SKM-1 (cell line): Measurements from ENCODE around the gene RAB13.
"Not testable (repeated sequence)": the region's sequence is repeated elsewhere in the genome, so short reads cannot be mapped to it uniquely, and the experiment has no call there.

Source experiments
- DNase-seq: peaks from one replicate; lab custom pipeline; 2025; ENCODE audit not compliant: unreplicated experiment; lab: John Stamatoyannopoulos, UW

The RAB13 gene

GRCh38 chr1:153985941-153986761 is at the start of gene RAB13:
Gene RAB13, minus strand, starts transcription at chr1:153986339. Its CDS starts 103 bp downstream, at chr1:153986236.
- DNase-seq, result no peak

DNA sequence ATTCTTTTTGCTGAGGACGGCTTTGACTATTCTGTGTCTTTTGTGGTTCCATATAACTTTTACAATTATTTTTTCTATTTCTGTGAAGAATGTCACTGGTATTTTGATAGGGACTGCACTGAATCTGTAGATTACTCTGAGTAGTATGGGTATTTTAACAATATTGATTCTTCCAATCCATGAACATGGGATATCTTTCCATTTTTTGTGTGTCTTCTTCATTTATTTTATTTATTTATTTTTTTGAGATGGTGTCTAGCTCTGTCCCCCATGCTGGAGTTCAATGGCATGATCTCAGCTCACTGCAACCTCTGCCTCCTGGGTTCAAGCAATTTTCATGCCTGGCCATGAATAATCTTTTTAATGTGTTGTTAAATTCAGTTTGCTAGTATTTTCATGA is 47.6 kb upstream of the RAB13 start:
- DNase-seq, result not testable (repeated sequence)

DNA sequence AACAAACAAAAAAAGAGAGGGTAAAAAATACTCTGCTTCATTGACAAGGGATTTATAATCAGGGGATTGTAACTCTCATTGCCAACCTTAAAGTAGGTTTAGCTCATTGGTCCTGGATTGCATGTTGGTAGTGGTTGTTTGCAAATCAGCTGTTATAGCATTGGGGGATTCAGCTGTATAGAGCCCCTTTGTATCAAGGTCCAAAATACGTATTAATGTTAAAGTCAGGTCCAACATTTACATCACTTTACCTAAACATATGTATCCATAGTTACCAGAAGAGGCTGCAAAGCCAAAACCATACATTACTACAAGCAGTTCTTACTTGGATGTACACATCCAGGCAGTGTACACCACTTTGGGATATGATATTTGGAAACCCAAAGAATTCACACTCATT is 33.8 kb upstream of the RAB13 start:
- DNase-seq, result no peak

DNA sequence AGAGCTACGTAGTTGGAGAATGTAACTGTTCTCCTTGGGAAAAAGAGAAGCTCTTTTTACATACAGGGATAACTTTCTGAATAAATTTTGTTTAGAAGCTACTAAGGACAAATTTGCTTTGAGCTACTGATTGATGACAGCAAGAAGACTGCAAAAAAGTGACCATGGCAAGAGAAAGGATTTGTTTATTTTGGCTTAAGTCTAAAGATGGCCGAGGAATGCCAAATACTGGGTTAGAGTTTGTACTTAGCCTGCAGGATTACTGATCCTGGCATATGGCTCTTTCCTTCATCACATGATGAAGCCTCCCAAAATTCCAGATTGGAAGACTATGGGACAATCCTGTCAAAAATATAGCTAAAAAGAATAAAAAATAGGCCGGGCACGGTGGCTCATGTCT is 33.1 kb upstream of the RAB13 start:
- no peak for DNase-seq

- DNase-seq, result no peak
These were observed 28.2 kb upstream of the RAB13 start for GRCh38 chr1:154014154-154014907.

- DNase-seq, result not testable (repeated sequence)
These were observed 26.4 kb upstream of the RAB13 start for GRCh38 chr1:154012543-154012942.

DNA sequence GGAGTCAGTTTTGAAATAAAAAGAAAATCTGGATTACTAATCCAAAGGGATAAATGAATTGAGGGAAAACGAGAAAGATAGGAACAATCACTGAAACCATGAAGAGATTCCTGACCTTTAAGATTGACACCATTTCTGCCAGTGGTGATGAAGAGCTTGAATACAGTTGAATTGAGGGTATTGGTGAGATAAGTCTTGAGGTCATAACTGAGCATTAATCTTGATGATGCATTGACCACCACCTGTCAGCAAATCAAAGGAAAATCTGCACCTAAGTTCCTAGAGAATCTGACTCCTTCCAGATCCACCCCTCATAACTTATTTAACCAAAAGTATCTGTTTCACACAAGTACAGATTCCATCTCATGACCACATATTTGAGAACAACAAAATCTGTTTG is 26.0 kb upstream of the RAB13 start:
- DNase-seq, result no peak

GRCh38 chr1:154006136-154006535 is 20.0 kb upstream of the RAB13 start:
- no peak for DNase-seq

GRCh38 chr1:154000420-154000819 is 14.3 kb upstream of the RAB13 start:
- no peak for DNase-seq

DNA sequence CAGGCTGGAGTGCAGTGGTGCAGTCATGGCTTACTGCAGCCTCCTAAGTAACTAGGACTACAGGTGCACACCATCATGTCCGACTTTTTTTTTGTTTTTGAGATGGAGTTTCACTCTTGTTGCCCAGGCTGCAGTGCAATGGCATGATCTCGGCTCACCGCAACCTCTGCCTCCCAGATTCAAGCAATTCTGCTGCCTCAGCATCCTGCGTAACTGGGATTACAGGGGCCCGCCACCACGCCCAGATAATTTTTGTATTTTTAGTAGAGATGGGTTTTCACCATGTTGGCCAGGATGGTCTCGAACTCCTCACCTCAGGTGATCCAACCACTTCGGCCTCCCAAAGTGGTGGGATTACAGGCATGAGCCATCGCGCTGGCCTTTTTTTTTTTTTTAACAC is 10.7 kb upstream of the RAB13 start:
- DNase-seq, result not testable (repeated sequence)

DNA sequence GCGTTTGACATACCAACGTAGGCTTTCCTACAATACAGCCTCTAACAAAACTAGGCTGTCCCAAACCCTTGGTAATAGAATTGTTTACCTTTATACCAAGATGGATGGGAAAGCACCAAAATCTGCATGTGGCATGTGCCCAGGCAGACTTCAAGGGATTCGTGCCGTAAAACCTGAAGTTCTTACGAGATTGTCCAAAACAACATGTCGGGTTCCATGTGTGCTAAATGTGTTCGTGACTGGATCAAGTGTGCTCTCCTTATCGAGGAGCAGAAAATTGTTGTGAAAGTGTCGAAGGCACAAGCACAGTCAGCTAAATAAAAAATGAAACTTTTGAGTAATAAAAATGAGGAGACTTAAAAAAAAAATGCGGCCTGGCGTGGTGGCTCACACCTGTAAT is 9.5 kb upstream of the RAB13 start:
- DNase-seq, result no peak

DNA sequence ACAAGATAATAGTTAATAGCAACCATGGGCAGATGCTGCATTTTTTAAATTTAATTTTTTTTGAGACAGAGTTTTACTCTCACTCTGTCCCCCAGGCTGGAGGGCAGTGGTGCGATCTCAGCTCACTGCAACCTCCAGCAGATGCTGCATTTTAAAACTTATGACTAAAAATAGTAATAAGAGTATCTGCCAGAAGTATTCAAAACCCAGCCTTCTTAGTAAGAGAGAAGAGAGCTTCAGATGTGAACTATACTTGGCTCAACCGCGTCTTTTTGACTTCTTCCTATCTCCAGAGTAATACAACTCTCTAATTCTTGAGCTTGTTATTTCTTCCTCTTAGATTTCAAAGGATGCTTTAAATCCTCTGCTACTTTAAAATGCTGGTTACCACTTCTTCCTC is 9.1 kb upstream of the RAB13 start:
- no peak for DNase-seq

DNA sequence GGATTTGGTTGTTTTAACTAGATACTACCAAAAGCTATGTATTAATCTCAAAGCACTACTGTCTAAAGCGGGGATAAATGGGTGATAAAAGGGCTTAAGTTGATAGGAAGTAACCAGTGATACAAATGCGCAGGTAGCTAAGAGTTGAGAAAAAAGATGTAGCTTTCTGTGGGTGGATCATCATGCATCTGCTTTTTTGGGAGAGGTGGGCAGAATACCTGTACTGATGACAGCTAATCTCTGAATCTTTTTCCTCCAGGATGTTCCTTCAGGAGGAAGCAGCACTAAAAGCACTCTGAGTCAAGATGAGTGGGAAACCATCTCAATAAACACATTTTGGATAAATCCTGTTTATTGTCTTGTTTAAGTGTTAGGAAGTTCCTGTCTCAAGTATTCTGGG is 5.7 kb upstream of the RAB13 start:
- DNase-seq, result no peak

DNA sequence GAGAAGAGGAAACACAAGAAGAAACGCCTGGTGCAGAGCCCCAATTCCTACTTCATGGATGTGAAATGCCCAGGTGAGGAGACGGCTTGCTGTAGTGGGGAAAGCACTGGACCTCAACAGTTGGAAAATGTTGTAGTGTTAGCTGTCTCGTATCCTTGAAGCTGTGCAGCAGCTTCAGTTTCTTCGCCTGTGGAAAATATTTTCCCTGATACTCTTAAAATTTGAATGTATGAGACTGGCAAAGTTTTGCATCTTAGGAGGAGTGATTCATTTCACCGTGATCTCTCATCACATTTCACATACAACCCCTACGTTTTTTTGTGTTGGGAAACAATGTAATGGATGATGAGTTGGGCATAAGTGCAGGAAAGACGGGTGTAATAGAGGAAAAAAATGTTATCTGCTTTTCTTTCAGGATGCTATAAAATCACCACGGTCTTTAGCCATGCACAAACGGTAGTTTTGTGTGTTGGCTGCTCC is 5.1 kb upstream of the RAB13 start:
- no peak for DNase-seq

DNA sequence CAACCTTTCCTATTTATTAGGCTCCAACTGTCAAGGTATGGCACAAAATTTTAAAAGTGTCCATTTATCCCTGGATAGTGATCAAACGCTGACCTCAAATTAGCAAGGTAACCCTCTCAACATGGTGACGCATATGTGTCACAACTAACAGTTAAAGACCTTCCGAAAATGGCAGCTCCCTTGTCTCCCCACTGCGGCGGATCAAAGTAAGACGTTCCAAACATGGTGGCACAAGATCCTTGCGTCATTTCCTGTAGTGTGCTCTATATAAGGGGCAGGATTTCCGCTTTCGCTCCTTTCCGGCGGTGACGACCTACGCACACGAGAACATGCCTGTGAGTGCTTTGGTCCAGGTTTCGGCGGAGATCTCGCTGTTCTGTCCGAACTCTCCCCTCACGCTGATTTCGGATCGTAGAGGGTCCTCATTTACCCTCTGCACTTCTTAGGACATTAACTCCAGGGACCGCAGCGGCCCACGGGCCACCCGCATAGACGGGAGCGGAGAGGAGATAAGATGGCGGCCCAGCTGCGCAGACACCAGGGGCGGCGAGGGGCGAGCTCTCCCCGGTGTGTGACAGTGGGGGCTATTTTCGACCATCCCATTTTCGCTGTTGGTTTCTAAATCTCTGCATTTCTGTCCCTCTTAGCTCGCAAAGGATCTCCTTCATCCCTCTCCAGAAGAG is 4.5 kb upstream of the RAB13 start, which contains the start of gene RPS27:
RPS27 (plus strand) TSS at position 295 of the 683 bp plus-strand sequence; CDS start at position 330, 35 bp downstream.
- peak; percentile 100 for DNase-seq

- DNase-seq, result no peak
These were observed 1.5 kb upstream of the RAB13 start for GRCh38 chr1:153987621-153988020.

- no peak for DNase-seq
These were observed 712 bp downstream of the RAB13 start for GRCh38 chr1:153985341-153985912.

DNA sequence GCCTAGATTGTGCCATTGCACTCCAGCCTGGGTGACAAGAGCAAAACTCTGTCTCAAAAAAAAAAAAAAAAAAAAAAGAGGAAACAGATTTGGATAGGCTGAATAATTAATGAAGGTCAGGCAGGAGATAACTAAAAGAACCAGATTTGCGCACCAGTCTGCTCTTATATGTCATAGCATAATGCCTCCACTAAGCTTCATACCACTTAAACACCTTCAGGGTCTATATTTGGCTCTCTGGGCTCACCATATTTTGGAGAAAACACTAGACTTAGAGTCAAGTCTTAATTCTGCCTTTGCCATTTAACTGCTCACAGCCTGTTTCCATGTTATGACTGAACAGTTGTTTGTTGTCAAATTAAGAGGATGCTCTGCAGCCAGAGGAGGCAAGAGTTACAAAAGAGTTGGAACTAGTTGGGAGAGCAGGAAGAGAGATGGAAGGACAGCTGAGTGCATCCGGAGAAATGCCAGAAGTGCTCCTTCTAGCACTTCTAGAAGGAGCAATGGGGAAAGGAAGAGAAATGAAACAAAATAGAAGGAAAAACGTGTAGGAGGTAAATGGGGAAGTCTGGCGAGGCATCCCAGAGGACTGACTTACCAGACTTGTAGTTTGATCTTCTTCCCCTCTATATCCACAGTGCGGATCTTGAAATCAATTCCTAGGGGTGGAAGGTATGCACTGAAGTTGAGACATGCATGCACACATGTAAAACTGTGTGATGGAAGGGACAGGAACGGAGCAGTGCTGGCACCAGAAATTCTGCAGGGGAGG is 1.8 kb downstream of the RAB13 start:
- no peak for DNase-seq

- not testable (repeated sequence) for DNase-seq
These were observed 4.4 kb downstream of the RAB13 start for GRCh38 chr1:153981735-153982134.

DNA sequence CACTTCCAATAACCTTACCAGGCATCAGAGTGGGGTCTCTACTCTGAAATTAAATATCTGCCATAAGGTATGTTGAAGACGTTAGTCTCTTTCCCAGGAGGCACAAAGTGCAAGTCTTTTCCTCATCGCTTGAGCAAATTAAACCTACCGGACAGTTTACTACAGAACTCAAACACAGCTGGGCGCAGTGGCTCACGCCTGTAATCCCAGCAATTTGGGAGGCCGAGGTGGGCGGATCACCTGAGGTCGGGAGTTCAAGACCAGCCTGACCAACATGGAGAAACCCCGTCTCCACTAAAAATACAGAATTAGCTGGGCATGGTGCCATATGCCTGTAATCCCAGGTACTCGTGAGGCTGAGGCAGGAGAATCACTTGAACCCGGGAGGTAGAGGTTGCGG is 7.0 kb downstream of the RAB13 start:
- not testable (repeated sequence) for DNase-seq
